DMS79 treated with DMSO at 0.1 percent for 48 hours (cell line): Measurements from ENCODE around the gene RPL22.

Experiments used
- DNase-seq: peaks from one replicate; lab custom pipeline; 2025; lab: John Stamatoyannopoulos, UW

RPL22 gene

GRCh38 chr1:6152181-6152580, 47.2 kb downstream of the RPL22 start:
- no peak for DNase-seq

- no peak for DNase-seq
These were observed 48.0 kb downstream of the RPL22 start for GRCh38 chr1:6151291-6151822.

GRCh38 chr1:6150006-6150938, 49.1 kb downstream of the RPL22 start:
- DNase-seq = no peak

- DNase-seq = no peak
These were observed 49.8 kb downstream of the RPL22 start for GRCh38 chr1:6149597-6149996.

GRCh38 chr1:6148497-6149241, 50.7 kb downstream of the RPL22 start:
- no peak for DNase-seq

- no peak for DNase-seq
These were observed 53.5 kb downstream of the RPL22 start for GRCh38 chr1:6145864-6146410.

GRCh38 chr1:6145396-6145750, 54.0 kb downstream of the RPL22 start:
- DNase-seq = no peak

- no peak for DNase-seq
These were observed 54.6 kb downstream of the RPL22 start for GRCh38 chr1:6144647-6145395.

GRCh38 chr1:6144175-6144574, 55.2 kb downstream of the RPL22 start:
- DNase-seq = no peak

- no peak for DNase-seq
These were observed 56.0 kb downstream of the RPL22 start for GRCh38 chr1:6143395-6143794.

- DNase-seq = no peak
These were observed 56.7 kb downstream of the RPL22 start for GRCh38 chr1:6142734-6143133.

GRCh38 chr1:6142036-6142621, 57.3 kb downstream of the RPL22 start:
- DNase-seq = no peak

GRCh38 chr1:6141592-6141991, 57.8 kb downstream of the RPL22 start:
- DNase-seq = no peak

GRCh38 chr1:6140413-6140812, 59.0 kb downstream of the RPL22 start:
- no peak for DNase-seq

GRCh38 chr1:6137758-6138157, 61.6 kb downstream of the RPL22 start:
- no peak for DNase-seq

GRCh38 chr1:6136516-6137220, 62.7 kb downstream of the RPL22 start:
- DNase-seq = no peak
